Stimulated activated CD4-positive, alpha-beta T cell treated with anti-CD3 and anti-CD28 coated beads, Interleukin-15, amount 100 ng/mL, for 24 hours (primary cell): ENCODE measurements around the gene CPNE4.

Source experiments
- DNase-seq: peaks from one replicate; pipeline ENCODE4 v3.0.0-alpha.2; 2020

Gene CPNE4

DNA sequence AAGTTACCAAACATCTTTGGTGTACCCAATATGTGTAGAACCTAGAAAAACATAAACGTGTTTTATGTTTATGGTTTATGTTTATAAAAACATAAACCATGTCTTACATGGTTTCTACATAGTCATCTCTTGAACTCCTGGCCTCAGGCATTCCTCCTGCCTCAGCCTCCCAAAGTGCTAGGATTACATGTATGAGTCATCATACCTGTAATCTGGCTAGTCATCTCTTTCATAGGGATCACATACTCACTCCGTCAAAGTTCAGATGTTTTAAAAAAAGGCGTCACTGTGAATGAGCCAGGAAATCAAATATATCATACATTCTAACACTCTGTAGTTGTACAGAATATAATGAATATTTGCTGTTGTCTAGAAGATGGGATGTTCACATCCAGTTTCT is 178.6 kb downstream of the CPNE4 start:
- DNase-seq: no peak

DNA sequence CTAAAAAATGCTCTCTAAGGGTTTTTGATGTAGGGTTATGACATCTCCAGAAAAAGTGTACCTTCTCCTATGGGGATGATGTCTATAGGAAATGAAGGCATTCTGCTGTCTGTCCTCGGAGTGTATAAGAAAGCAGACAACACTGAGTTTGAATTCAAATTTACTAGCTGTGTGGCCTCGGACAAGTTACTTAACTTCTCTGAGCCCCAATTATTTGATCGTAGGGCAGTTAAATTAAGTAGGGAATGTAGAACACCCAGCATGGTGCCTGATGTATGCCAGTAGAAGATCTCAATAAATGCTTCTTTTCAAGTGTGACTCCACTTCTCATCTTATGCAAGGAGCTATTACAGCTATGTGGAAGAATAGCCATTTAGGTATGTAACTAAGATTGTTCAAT is 184.6 kb downstream of the CPNE4 start:
- no peak for DNase-seq

DNA sequence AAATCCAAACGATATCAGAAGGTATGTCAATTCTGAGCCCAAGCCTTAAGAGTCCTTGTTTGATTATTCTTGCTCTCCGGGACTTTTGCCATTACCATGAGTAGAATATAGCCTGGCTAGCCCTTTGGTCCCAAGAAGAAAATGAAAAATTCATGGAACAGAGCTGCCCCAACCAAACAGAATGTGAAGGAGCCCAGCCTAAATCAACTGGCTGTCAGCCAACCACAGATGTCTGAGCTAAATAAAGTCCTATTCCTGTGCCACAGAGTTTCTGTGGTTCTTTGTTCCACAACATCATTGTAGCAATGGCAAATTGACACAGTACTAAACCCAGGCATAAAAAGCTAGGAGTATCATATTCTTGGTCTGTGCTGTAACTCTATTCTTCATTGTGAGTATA is 185.2 kb downstream of the CPNE4 start:
- DNase-seq: no peak

DNA sequence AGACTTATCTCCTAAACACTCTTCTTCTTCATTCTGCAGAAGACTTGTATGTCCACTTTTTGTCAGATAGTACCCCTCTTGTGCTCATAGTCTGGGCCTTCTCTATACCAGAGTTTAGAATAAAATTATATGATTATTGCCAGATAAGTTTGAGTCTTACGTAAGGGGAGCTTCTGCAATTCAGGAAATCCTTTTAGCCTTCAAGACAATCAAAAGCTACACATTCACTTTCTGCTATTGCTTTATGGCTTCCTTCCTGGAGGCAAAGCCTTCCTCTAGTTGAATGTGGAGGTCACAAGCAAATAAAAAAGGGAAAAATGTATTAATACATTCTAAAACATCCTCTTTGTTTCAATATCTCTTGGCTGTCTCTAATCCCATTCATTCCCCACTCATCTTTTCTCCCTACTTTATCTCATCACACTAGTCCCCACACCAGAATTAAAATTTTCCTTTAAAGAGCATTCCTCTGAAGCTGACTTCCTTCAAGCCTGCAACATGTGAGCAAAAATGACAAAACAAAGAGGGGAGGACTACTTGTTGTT is 186.8 kb downstream of the CPNE4 start:
- no peak for DNase-seq

DNA sequence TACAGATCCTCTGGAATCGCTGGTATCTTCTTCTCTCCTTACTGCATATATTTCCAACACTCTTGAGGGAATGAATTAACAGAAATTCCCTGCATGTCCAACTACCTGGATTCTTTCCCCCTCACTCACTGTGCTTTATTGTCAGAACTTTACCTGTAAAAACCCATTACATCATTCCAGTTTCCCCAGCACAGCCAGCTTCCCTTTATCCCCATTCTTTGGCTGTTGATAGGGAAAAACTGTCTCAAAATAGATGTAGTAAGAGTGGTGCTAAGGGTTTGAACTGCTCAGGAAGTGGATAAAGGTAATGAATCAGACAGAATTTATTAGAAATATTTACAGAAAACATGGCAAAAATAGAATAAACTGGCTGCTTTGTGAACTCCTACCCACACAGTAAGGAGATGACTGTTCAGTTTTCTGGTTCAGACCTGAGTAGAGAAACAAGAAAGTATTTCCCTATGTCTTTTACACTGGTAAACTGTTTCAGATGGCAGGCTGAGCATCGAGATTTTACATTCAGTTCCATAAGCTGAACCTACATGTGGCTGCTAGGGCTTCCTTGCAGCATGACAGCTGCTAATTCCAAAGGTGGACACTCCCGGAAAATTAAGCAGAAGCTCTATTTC is 188.4 kb downstream of the CPNE4 start:
- DNase-seq: no peak

DNA sequence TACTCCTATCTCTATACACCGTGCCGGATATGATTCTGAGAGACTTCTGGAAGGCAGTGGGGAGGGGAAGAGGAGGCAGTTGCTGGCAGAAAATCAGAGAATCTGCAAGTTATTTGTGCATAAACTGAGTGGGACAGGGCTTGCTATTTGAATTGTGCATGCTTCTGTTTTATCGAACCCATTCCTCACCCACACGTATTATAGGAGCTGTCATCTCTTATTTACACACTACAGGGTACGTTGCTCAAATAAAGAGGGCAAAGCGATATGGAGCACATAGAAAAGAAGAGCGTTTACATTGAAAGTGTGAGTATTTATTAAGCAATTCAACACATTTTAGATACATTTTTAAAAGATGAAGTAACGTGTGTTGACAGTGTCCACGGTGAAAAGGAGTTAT is 191.6 kb downstream of the CPNE4 start:
- no peak for DNase-seq

DNA sequence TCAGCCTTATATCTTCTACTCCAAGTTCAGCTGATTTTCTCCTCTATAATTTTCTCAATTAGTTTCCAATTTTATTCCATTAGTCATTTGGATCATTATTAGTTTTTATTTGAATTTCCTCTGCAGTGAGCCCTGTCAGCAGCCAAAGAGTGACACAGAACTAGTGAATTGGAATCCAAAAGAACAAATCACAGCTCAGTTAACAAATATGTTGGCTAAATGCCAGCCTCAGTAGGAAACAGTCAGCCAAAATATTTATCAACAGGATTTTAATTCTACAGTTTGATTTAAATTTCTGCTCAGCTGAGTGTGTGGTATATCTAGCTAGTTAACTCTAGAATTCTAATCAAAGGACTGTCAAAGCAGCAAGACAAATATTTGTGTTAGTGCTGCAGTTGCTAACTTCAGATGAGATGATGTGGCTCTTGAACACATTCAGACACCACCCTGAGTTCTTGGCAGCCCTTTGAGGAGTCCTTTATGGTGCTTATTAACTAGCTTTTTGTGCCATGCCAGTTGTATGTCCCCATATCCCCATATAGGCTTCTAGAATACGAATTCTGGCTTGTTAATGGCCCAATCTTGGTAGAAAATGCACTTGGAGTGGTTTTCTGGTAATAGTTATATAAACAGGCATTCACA is 194.5 kb downstream of the CPNE4 start:
- no peak for DNase-seq

DNA sequence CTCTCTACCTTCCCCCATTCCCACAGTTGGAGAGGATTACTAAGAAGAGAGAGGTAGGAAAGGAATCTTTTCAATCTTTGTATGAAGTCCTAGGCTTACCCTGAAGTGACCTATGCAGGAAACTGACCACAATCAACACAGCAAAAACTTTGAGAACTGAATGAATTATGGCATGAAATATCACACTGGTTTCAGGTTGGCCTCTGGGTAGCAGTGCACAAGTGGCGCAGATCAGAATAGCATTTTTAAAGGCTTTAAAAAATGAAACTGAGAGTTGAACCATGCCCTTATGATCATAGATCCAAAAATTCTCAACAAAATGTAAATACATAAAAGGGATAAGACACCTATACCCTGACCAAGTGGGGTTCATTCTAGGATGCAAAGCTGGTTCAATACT is 198.9 kb downstream of the CPNE4 start:
- DNase-seq: no peak

DNA sequence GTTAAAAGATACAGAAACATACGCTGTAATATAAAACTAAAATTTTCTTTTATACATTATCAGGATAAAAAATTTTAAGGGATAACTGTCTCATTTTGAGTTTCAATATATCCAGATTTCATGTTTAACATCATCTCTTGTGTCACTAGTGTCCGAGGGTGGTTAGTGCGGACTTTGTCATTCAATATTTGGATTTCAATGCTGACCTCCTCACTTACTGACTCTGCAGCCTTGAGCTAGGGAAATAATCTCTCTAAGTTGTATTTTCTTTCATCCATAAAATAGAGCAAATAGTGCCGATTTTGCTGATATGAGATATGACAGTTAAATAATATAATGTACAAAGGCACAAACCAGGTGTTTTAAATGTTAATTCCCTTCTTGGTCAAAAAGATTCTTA is 203.2 kb downstream of the CPNE4 start:
- no peak for DNase-seq

DNA sequence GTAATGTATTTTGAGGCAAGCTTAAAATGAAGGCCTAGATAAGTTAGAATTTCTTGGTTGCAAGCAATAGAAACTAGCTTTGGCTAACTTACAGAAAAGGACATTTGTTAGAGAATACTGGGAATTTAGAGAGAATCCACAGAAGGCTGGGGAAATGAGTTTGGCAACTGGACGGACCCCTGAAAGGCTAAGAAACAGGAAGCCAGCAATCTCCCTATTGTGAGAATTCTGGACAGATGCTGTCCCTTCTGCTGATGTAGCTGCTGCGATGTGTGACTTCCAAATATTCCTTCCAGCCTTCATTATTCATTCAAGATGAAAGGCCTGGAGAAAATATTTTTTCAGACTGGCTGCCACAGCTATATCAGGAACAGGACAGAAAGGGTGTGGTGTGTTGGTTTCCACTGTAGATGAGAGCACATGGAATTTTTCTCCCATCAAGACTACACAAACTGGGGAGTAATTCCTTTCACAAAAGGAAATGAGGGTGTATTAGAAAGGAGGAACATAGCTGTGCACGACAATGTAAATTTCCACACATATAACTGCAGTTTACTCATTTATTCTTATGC is 213.5 kb downstream of the CPNE4 start:
- DNase-seq: no peak

DNA sequence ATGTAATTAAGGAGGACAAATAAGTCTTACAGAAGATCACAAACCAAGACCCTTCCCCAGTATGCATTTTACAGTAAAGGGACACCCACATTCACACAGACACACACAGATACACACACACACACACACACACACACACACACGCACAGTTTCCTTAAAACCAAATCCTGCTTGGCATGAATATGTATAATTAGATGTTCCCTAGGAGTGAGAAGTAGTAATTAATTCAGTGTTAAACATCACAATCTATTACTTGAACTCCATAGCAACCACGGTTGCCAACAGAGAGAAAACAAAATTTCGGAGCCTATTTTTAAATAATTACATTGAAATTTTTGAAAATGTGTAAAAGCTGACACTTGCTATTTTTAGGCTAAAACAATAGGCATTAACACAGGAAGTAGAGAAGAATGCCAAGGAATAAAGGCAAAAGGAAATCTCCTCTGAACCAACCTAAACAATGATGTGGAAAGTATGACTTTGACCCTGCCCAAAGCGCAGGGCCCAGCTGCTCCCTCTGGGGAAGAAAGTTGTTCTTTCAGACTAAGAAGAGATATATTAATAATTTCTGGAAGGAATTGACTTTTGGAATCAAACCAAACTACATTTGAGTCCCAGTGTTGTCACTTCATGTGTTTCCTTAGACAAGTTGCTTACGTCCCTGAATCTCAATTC is 215.3 kb downstream of the CPNE4 start:
- DNase-seq: no peak

DNA sequence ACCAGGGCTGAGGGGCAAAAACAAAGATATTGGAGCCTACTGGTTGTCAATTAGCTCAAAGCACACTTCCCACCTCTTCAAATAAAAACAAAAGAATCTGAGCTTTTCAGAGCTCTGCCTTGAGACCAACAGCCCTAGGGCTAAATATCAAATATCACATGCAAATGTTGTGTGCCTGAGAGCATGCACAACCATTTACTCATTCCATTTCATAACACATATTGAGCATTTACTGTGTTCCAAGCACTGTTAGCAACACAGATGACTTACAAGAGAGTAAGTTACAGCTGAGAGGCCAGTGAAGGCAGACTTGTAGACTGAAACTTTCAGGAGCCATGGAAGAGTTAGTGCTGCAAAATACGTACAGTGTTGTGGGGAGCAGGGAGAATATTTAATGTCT is 222.4 kb downstream of the CPNE4 start:
- DNase-seq: no peak

DNA sequence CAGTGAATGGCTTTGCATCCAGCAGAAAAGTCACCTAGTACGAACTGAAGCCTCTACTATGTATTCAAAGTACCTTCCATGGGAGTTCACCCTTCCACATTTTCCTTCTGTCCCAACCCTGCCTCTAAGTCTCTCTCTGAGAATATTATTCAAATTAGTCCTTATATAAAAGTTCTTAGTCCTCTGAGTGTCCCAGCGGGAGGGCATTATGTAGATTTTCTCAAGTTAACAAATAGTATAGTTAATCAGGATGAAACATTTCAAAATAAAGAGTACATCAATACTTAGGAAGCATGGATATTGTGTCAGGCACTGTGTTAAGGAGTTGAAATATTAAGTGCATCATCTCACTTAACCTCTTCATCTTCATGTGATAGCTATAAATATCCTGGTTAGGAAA is 223.3 kb downstream of the CPNE4 start:
- no peak for DNase-seq

DNA sequence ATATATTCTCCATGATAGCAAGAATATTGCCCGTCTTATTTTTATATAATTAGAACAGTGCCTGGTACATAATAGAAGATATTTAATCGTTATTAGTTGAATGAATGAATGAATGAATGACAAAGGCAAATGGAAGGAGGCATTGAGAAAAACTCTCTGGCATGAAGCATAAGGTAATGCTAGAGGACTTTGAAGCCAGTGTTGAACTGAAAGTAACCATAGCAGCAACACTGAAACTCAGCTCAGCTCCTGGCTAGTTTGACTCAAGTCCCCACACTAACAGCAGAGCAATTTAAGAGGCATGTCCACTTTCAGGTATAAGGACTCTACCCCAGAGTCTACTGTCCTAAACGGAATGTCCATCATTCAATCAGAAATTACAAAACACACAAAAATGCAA is 227.0 kb downstream of the CPNE4 start:
- no peak for DNase-seq

DNA sequence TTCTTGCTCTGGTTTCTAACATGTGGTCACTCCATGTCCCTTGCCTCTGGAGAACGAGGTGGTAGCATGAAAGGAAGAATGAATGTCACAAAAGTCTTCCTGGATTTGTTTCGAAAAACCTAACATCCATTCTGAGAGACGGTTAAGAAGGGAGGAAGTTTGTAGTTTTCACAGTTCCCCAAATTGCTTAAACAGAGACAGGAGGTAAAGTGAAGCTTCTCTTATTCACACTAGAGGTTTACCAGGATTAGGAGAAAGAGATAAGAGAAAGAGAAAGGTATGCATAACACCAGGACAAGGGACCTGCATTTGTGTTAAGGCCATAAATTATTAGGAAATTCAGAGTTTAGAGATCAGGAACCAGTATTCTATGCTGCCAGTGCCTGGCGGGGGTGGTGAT is 228.1 kb downstream of the CPNE4 start:
- DNase-seq: no peak

DNA sequence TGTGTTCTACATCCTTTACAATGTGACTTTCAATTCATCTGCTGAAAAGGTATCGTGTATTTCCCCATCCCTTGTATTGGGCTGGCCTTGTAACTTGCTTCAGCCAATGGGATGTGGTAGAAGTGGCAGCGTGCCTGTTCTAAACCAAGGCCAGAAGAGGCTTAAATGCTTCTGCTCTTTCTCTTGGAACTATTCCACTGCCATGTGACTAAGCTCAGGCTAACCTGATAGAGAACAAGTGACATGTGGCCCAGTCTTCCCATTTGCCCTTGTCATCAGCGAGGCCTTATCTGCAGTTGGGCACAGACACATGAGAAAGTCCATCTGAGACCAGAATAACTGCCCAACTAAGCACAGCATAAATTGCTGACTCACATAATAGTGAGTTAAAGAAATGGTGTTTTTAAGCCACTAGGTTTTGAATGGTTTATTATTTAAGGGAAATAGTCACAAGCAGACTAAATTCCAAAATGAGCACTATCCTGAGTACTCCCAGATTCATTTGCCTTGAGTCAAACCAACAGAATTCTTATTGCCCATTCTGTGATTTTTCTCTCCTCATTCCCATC is 230.2 kb downstream of the CPNE4 start:
- no peak for DNase-seq

DNA sequence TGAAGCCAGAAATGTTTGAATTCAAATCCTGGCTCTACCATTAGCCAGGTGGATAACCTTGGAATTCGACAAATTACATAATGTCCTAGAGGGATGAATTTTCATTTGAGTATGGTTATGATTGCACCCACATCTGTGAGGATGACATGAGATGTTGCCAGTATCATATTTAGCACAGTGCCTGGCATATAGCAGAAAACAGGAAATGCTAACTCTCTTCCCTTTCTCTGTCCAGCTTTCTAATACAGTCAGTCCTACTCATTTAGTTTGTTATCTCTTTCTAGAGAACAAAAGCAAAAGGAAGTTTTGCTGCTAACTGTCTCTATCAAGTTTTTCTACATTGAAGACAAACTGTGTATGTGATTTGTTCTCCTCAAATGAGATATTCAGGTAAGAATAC is 231.7 kb downstream of the CPNE4 start:
- DNase-seq: no peak

DNA sequence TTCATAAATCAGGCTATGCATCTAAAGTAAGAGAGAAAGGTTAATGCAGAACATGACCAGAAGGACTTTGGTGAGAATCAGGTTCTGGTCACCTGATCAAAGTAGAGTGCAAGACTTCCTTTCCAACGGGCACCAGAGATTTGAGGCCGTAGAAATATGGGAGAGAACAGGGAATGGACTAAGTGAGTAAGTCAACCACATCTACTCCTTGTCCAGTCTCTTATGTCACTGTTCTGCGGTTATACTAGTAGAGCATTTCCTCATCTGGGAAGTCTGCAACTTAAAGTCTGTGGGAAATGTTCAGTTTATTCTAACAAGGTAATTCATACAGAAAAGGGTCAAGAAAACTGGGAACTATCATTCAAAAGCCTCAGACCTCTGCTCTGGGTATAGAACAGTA is 232.8 kb downstream of the CPNE4 start:
- no peak for DNase-seq

DNA sequence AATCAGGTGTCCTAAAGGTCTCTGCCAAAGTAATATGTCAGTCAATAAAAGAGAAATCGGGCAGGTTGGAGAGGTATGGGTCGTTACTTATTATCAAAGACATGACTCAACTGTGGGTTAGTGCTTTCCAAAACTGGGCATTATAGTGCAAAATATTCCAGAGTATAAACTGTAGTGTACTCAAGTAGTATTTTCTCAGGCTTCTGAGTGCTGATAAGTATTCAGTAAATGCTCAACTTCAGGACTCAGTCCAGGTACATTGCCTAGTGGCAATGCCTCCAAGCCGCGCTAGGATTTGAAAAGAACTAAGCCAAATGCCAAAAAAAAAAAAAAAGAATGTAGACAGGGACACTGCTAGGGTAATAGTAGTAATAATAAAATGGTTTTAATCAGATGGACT is 233.2 kb downstream of the CPNE4 start:
- DNase-seq: no peak

DNA sequence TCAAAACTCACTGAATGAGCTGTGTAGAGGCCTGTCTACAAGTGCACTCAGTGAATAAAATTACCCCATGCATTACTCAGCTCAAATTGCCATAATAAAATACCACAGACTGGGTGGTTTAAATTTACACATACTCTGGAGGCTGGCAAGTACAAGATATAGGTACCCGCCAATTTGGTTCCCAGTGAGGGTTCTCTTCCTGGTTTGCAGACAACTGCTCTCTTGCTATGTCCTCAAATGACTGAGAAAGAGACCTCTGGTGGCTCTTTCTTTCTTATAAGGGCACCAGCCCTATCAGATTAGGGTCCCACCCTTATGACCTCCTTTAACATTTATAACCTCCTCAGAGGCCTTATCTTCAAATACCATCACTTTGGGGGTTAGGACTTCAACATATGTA is 237.0 kb downstream of the CPNE4 start:
- DNase-seq: no peak

DNA sequence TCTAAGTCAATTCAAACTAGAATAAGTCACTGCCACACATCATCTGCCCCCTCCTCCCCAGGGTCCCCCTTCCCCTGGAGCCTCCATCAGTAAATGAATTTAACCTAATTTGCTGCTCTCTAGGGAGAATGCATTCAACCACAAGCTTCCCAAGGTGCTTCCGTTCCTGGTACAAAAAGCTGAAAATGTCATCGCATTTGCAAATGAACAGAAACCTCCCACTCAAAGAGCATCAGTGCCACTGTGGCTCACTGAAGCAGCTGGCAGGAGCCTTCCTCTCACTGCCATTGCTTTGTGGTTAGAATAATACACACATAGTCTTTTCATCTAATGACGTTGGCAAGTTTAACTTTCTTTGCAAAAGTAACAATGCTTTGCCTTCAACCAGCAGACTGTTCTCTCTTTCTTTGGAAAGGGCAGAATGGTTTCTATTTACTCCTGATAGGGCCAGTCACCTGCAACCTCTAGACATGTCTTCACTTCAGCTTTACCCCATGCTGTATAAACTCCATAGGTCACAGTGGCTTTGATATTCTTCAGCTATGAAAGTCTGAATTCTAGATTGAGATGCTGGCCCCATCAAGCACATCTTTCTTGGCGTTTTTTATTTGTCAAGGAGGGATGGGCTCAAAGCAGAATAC is 238.1 kb downstream of the CPNE4 start:
- no peak for DNase-seq

DNA sequence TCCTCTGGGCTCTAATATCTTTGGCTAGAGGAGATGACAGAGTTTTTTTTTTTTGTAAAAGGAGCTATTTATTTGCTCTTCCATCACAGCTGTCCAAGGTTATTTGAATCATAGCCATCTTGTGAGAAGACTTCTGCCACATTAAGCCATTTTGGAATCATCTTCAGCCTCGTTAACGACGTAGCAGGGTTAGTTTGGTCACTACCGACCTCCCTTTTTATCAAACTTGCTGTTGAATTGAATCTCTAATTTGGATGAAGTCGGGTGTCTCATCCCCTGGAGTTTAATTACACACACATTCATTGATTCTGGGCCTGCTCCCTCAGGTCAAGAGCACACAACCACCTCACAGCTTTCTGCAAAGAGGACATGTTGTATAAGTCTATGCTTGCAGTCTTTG is 238.7 kb downstream of the CPNE4 start:
- DNase-seq: no peak

DNA sequence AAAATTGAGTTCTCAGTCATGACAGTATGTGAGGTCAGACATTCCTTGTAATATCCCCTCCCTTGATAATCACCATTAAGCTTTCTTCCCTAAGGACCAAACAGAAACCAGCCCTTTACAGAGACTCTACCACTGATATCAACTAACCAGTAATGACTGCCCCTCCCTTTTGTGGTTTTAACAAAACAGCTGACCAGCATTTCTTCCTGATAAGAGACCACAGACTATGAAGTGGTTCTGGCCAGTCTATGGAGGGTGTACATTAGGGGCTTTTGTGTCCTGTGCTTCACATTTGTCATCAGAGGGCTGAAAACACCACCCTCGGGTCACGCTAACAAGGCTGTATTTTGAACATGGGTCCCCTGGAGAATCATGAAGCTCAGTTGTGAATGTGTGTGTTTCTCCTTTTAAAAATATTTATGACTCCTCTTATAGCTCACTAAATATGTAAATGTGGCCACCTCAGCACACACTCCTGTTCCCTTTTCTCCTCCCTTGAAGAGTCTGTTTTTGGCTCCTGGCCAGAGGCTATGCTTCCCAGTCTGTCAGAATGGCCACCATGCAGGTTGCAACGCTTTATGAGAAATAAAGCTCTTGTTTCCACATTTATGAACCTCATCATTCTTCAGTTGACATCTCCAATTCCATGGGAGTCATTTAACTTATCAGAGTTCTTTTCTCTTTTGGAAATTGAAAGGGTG is 239.3 kb downstream of the CPNE4 start:
- no peak for DNase-seq
